GM12878 (cell line): ENCODE data around the gene FAIM.

ENCODE experiments used
- EGR1 ChIP-seq, 2 experiments: IDR thresholded peaks; 1 replicate in 1 of 2; 2 replicates in 1 of 2; pipeline ENCODE4 v1.6.1; 2011 to 2012; ENCODE audit warnings: low read depth in 2 of 2, low read length in 2 of 2, borderline replicate concordance in 1 of 2, mild to moderate bottlenecking in 1 of 2, moderate library complexity in 1 of 2
- ETV6 ChIP-seq, 2 experiments: fragments of 450-650 bp in 1 of 2; IDR thresholded peaks in 1 of 2; conservative IDR thresholded peaks in 1 of 2; 2 replicates each; pipeline ENCODE4 v1.6.1; 2014; ENCODE audit warnings: antibody characterized with exemption in 1 of 2, borderline replicate concordance in 1 of 2, low read depth in 1 of 2, mild to moderate bottlenecking in 1 of 2, moderate library complexity in 1 of 2
- EZH2 ChIP-seq: IDR thresholded peaks from 2 replicates; pipeline ENCODE4 v1.6.1; 2012; ENCODE audit warnings: low read depth, mild to moderate bottlenecking, control low read depth, inconsistent platforms, low read length, borderline replicate concordance; ENCODE audit not compliant: control insufficient read depth
- RB1 ChIP-seq: fragments of 450-650 bp; formaldehyde crosslinking; IDR thresholded peaks from 2 replicates; pipeline ENCODE4 v1.6.1; 2017; ENCODE audit warnings: mild to moderate bottlenecking, borderline replicate concordance
- TF ChIP-seq, protein P1 (sequence below): fragments of 450-650 bp; IDR thresholded peaks from 2 replicates; pipeline ENCODE4 v1.6.1; 2017; ENCODE audit warnings: mild to moderate bottlenecking, low read depth, inconsistent platforms; ENCODE audit not compliant: poor library complexity, severe bottlenecking
- TF ChIP-seq, protein P2 (sequence below), 3 experiments: IDR thresholded peaks in 2 of 3; conservative IDR thresholded peaks in 1 of 3; 2 replicates each; pipeline ENCODE4 v1.5.1; 2011; ENCODE audit warnings: low read depth in 3 of 3, low read length in 3 of 3, mild to moderate bottlenecking in 3 of 3, control low read depth in 2 of 3, moderate library complexity in 2 of 3, inconsistent platforms in 1 of 3, mixed read lengths in 1 of 3; ENCODE audit not compliant: control insufficient read depth in 2 of 3, insufficient read depth in 1 of 3; ENCODE audit errors: extremely low read depth in 1 of 3

DNA sequence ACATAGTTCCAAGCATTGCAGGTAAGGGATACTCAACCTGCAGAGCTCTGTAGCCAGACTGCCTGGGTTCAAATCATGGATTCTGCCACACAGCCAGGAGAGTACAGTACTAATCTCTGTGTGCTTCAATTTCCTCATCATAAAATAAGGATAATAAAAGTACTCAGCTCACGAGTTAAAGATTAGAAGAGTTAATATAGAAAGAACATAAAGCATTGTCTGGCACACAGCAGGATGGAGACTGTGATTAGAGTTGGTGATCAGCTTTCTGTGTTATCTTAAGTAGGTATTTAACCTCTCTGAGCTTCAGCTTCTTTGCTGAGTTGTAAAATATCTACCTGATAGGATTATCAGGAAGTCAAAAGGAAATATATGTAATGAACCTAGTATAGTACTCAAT is 17.2 kb upstream of the FAIM start:
- TF ChIP-seq, protein P1, sequence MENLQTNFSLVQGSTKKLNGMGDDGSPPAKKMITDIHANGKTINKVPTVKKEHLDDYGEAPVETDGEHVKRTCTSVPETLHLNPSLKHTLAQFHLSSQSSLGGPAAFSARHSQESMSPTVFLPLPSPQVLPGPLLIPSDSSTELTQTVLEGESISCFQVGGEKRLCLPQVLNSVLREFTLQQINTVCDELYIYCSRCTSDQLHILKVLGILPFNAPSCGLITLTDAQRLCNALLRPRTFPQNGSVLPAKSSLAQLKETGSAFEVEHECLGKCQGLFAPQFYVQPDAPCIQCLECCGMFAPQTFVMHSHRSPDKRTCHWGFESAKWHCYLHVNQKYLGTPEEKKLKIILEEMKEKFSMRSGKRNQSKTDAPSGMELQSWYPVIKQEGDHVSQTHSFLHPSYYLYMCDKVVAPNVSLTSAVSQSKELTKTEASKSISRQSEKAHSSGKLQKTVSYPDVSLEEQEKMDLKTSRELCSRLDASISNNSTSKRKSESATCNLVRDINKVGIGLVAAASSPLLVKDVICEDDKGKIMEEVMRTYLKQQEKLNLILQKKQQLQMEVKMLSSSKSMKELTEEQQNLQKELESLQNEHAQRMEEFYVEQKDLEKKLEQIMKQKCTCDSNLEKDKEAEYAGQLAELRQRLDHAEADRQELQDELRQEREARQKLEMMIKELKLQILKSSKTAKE: no peak
- TF ChIP-seq, protein P2, sequence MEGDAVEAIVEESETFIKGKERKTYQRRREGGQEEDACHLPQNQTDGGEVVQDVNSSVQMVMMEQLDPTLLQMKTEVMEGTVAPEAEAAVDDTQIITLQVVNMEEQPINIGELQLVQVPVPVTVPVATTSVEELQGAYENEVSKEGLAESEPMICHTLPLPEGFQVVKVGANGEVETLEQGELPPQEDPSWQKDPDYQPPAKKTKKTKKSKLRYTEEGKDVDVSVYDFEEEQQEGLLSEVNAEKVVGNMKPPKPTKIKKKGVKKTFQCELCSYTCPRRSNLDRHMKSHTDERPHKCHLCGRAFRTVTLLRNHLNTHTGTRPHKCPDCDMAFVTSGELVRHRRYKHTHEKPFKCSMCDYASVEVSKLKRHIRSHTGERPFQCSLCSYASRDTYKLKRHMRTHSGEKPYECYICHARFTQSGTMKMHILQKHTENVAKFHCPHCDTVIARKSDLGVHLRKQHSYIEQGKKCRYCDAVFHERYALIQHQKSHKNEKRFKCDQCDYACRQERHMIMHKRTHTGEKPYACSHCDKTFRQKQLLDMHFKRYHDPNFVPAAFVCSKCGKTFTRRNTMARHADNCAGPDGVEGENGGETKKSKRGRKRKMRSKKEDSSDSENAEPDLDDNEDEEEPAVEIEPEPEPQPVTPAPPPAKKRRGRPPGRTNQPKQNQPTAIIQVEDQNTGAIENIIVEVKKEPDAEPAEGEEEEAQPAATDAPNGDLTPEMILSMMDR (IDR thresholded peaks at IDR 0.05 in 2 of 3, conservative IDR thresholded peaks at IDR 0.05 in 1 of 3; ENCODE audit: control insufficient read depth in 2 of 3, extremely low read depth in 1 of 3, insufficient read depth in 1 of 3, low read depth in 3 of 3, low read length in 3 of 3): no peak
- TF ChIP-seq RB1 (no peak), EZH2 (no peak), EGR1 (IDR thresholded peaks at IDR 0.05; ENCODE audit: borderline replicate concordance in 1 of 2, low read depth in 2 of 2, low read length in 2 of 2) (no peak), ETV6 (conservative IDR thresholded peaks at IDR 0.05 in 1 of 2, IDR thresholded peaks at IDR 0.05 in 1 of 2; ENCODE audit: borderline replicate concordance in 1 of 2, low read depth in 1 of 2) (no peak)
